ENCODE results near the gene GAS6.

DNA sequence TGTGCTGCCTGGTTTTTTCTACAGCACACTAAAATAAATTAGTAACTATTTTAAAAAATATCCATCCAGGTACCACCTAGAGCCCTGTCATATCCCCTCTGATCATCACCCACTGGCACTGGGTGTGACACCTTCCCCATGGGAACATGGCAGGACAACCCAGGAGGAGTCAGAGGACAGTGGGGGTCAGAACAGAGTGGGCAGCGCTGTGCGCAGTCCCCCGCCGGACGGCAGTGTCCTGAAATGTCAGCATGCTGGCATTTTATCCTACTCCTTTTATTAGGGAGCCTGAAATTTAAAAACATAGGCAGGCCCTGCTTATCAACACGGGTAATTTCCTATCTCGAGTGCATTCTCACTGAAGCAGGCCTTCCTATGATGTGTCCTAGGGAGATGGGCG, 42.1 kb upstream of the GAS6 start:
- TF ChIP-seq CTCF (tag by site-specific recombination; IDR thresholded peaks at IDR 0.05): no peak
- no peak for TF ChIP-seq ZNF629 (tag by site-specific recombination; IDR thresholded peaks at IDR 0.05)
- no peak for TF ChIP-seq KLF10 (tag by site-specific recombination; IDR thresholded peaks at IDR 0.05)
- TF ChIP-seq ZNF776 (tag by site-specific recombination; IDR thresholded peaks at IDR 0.05; ENCODE audit: borderline replicate concordance): no peak
- no peak for TF ChIP-seq HOXD13 (CRISPR knock-in tag; IDR thresholded peaks at IDR 0.05; ENCODE audit: borderline replicate concordance)
- TF ChIP-seq YY1 (tag by site-specific recombination; IDR thresholded peaks at IDR 0.05): no peak
- no peak for TF ChIP-seq ZNF529 (tag by site-specific recombination; IDR thresholded peaks at IDR 0.05; ENCODE audit: insufficient replicate concordance)
- TF ChIP-seq ZNF645 (tag by site-specific recombination; IDR thresholded peaks at IDR 0.05): no peak
- TF ChIP-seq, protein P1, sequence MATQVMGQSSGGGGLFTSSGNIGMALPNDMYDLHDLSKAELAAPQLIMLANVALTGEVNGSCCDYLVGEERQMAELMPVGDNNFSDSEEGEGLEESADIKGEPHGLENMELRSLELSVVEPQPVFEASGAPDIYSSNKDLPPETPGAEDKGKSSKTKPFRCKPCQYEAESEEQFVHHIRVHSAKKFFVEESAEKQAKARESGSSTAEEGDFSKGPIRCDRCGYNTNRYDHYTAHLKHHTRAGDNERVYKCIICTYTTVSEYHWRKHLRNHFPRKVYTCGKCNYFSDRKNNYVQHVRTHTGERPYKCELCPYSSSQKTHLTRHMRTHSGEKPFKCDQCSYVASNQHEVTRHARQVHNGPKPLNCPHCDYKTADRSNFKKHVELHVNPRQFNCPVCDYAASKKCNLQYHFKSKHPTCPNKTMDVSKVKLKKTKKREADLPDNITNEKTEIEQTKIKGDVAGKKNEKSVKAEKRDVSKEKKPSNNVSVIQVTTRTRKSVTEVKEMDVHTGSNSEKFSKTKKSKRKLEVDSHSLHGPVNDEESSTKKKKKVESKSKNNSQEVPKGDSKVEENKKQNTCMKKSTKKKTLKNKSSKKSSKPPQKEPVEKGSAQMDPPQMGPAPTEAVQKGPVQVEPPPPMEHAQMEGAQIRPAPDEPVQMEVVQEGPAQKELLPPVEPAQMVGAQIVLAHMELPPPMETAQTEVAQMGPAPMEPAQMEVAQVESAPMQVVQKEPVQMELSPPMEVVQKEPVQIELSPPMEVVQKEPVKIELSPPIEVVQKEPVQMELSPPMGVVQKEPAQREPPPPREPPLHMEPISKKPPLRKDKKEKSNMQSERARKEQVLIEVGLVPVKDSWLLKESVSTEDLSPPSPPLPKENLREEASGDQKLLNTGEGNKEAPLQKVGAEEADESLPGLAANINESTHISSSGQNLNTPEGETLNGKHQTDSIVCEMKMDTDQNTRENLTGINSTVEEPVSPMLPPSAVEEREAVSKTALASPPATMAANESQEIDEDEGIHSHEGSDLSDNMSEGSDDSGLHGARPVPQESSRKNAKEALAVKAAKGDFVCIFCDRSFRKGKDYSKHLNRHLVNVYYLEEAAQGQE (tag by site-specific recombination; IDR thresholded peaks at IDR 0.05): no peak
- TF ChIP-seq ZNF394 (tag by site-specific recombination; IDR thresholded peaks at IDR 0.05; ENCODE audit: borderline replicate concordance): no peak
- no peak for TF ChIP-seq ZNF777 (tag by site-specific recombination; IDR thresholded peaks at IDR 0.05; ENCODE audit: borderline replicate concordance)

Data from HEK293 (cell line).